AG10803 (cell line): ENCODE measurements around the gene ITPR1.
A peak's percentile ranks its signal among the peaks of the same experiment; 100 is the strongest.

Experiments used
- DNase-seq: peaks from one replicate; pipeline ENCODE4 v3.0.0; 2010; ENCODE audit warnings: low read depth
- H3K4me3 ChIP-seq: 2 replicates; pipeline ENCODE4 v1.5.1; 2011; ENCODE audit warnings: mild to moderate bottlenecking, low read length, control low read depth
- CTCF ChIP-seq: conservative IDR thresholded peaks from 2 replicates; pipeline ENCODE4 v1.5.1; 2011; ENCODE audit warnings: mild to moderate bottlenecking, low read length, control low read depth, inconsistent platforms

The ITPR1 gene

DNA sequence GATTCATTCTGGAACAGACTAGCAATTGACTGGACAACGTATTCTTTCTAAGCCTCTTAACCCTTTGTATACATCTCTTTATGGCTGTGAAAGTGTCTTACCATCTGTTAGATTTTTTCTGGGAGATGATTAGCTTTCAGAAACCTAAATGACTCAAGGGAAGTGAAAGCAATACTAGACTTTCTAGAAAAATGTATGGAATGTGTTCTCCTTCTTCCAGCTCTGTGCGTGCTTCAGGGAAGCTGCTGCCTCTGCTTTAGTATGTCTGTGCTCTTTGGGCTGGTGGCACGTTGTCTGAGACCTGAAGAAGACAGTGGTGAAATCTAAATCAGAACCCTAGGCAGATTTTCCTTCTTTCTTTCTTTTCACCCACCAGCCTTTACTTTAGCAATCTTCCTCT lies 89.5 kb downstream of the ITPR1 start:
- peak; percentile 42 for DNase-seq
- TF ChIP-seq CTCF = no peak
- no peak overlapping the region for H3K4me3 ChIP-seq

DNA sequence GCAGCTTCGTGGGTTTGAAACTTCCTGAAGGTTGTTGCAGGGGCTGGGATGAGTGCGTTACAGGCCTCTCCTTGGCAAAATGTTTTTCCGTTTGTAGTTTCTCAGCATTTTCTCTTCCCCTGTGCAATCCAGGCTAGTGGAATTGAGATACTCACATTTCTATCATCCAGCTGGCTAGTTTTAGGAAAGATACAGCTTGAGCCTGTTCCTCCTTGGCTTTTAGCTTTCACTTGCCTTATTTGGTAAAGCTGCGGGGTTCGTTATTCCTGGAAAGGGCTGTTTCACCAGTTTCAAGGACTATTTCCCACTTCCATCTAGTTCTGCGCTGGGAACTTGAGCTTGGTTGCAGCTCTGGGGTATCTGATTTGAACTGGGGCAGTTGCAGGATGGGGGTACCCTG lies 90.3 kb downstream of the ITPR1 start:
- TF ChIP-seq CTCF = no peak
- DNase-seq = no peak
- H3K4me3 ChIP-seq = no peak overlapping the region

GRCh38 chr3:4584456-4585249 lies 91.5 kb downstream of the ITPR1 start:
- no peak for TF ChIP-seq CTCF
- H3K4me3 ChIP-seq = peak overlapping the region; percentile 10; the same call in 1 of the 2 replicates
- DNase-seq = no peak

- TF ChIP-seq CTCF = no peak
- DNase-seq = no peak
- H3K4me3 ChIP-seq = no peak overlapping the region
Observed at GRCh38 chr3:4586381-4586780, 93.2 kb downstream of the ITPR1 start.

GRCh38 chr3:4587061-4587837 lies 94.1 kb downstream of the ITPR1 start:
- no peak for DNase-seq
- H3K4me3 ChIP-seq = no peak overlapping the region
- no peak for TF ChIP-seq CTCF

- no peak for TF ChIP-seq CTCF
- H3K4me3 ChIP-seq = no peak overlapping the region
- no peak for DNase-seq
Observed at GRCh38 chr3:4587838-4588105, 94.6 kb downstream of the ITPR1 start.

- peak; percentile 31 for DNase-seq
- H3K4me3 ChIP-seq = no peak overlapping the region
Observed at GRCh38 chr3:4588466-4588865, 95.3 kb downstream of the ITPR1 start.

More at GRCh38 chr3:4588466-4588865, 95.3 kb downstream of the ITPR1 start:
- TF ChIP-seq CTCF = no peak
